Rectal smooth muscle tissue (tissue), 1 donor: ENCODE measurements around the gene PER1.
A peak's percentile ranks its signal among the peaks of the same experiment; 100 is the strongest.

Source experiments
- H3K27ac ChIP-seq: one replicate; pipeline ENCODE4 v1.7.0; 2013; ENCODE audit warnings: low read depth, low read length, inconsistent platforms
- H3K27me3 ChIP-seq: one replicate; pipeline ENCODE4 v1.7.0; 2013; ENCODE audit warnings: low read length; ENCODE audit not compliant: control insufficient read depth, insufficient read depth
- H3K36me3 ChIP-seq: one replicate; pipeline ENCODE4 v1.7.0; 2013; ENCODE audit warnings: low read length; ENCODE audit not compliant: control insufficient read depth, insufficient read depth
- H3K4me1 ChIP-seq: one replicate; pipeline ENCODE4 v1.7.0; 2013; ENCODE audit warnings: low read length; ENCODE audit not compliant: control insufficient read depth, insufficient read depth
- H3K4me3 ChIP-seq: one replicate; pipeline ENCODE4 v1.7.0; 2013; ENCODE audit warnings: low read length
- H3K9ac ChIP-seq: one replicate; pipeline ENCODE4 v1.7.0; 2013; ENCODE audit warnings: low read length

PER1 gene

DNA sequence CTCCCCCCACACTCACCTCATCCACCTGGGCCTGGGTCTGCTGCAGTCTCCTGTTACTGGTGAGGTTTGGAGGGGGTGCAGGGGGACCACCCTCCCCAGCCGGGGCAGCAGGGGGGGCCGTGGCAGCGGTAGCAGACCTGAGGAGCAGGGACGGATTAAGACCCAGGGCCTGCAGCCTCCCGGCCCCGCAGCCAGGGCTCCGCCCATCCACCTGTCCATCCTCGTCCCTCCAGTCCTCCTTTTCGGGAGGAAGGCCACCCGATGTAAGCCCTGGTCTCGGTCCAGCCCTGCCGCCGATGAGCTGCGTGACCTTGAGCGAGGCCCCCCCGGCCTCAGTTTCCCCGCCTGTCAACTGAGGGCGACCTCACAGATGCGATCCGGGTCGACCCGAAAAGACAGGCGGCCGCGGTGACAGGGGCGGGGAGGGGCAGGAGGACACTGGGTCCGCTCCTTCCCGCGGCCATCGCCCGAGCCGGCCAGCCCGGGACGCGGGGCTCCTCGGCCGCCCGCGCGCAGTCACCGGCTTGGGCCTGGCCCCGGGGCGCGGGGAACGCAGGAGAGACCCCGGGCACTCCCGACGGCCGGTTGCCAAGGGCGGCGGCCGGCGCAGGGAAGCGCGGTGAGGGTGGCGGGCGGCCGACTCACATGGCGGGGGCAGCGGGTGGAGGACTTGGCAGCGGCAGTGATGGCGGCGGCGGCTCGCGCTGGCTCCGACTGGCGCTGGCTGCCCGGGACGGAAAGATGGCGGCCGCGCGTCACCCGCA, 10.2 kb upstream of the PER1 start, which contains the start of gene VAMP2:
Gene VAMP2, minus strand, starts transcription at position 716 of the 764 bp plus-strand sequence. Its CDS starts 69 bp downstream, at position 647.
- Histone ChIP-seq H3K27ac (peak within 1 kb of the TSS; percentile 99), H3K4me1 (peaks cover 28% of the 10 kb centered on the region), H3K9ac (peak within 1 kb of the TSS; percentile 92), H3K27me3 (no peaks in the 10 kb centered on the region), H3K4me3 (peak within 1 kb of the TSS; percentile 79), H3K36me3 (peaks cover 11% of the 10 kb centered on the region)

DNA sequence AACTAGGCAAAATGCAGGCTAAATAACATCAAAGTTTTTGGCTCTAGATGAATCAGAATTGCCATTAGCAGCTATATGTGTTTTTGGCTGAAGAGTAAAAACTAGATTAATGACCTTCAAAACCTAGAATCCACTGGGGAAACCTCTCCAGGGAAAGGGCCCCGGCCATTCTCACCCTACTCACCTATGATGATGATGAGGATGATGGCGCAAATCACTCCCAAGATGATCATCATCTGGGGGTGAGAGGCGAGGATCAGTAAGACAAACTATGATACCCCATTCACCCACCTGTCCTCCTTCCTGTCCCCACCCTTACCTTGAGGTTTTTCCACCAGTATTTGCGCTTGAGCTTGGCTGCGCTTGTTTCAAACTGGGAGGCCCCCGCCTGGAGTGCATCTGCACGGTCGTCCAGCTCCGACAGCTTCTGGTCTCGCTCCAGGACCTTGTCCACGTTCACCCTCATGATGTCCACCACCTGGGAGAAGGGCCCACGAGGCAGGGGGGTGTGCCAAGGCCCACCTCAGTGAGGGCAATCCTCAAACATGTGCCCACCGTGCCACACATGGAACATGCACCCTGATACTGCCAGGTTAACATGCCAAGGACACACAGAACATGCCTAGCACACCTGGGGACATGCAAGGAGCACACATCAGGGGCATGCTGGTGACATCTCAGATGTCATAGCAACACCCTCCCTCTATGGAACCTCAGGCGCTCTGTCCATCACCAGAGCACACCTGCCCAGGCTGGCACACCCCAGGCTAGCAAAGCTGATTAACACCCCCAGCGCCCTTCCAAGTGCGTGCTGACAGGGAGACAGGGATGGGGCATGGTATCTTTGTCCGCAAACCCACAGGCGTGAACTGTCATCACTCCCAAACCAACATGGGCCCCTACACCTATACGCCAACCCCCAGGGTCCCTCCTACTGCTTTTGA, 9.4 kb upstream of the PER1 start:
- Histone ChIP-seq H3K27me3 (no peaks in the 10 kb centered on the region), H3K4me1 (peaks cover 34% of the 10 kb centered on the region), H3K4me3 (peak overlapping the region; percentile 79), H3K9ac (peak overlapping the region; percentile 92), H3K27ac (peak overlapping the region; percentile 99), H3K36me3 (peaks cover 11% of the 10 kb centered on the region)

DNA sequence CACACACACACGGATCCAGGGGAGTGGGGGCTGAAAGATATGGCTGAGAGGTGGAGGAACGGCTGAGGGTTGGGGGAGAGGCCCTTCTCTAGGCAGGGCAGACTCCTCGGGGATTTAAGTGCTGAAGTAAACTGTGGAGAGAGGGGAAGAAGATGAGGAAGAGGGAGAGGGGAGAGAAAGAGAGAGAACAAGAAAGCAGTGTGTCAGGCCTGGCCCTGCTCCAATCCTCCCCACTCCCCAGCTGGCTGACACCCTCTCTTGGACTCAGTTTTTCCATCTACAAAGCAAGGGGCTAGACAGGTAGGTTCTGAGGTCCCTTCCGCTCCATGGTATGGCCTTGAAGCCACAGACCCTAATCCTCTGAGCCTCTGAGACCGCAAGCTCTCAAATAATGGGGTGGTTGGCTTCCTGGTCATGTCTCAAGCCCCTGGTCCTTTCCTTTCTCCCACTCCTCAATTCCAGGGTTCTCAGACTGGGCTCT, 8.6 kb upstream of the PER1 start:
- peaks cover 34% of the 10 kb centered on the region for H3K4me1 ChIP-seq
- peaks cover 14% of the 10 kb centered on the region for H3K36me3 ChIP-seq
- H3K9ac ChIP-seq = no peak overlapping the region
- H3K4me3 ChIP-seq = no peak overlapping the region
- no peaks in the 10 kb centered on the region for H3K27me3 ChIP-seq
- peak overlapping the region; percentile 99 for H3K27ac ChIP-seq

DNA sequence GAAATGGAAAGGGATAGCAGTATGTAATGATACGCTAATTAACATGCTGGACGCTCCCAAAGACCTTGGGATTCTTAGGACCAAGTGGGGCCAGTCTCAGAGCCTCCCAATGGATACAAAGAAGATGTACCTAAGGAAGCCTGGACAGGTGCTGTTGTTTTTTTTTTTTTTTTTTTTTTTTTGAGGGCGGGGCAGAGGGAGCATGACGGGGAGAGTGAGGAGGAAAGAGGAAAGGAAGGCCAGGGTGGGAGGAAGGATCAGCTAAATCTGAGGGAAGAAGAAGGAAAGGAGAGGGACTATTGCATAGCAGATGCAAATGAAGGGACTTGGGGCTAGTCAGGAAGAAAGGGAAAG, 8.0 kb upstream of the PER1 start:
- no peak overlapping the region for H3K4me3 ChIP-seq
- peaks cover 14% of the 10 kb centered on the region for H3K36me3 ChIP-seq
- no peak overlapping the region for H3K9ac ChIP-seq
- peaks cover 34% of the 10 kb centered on the region for H3K4me1 ChIP-seq
- no peaks in the 10 kb centered on the region for H3K27me3 ChIP-seq
- H3K27ac ChIP-seq = no peak overlapping the region

DNA sequence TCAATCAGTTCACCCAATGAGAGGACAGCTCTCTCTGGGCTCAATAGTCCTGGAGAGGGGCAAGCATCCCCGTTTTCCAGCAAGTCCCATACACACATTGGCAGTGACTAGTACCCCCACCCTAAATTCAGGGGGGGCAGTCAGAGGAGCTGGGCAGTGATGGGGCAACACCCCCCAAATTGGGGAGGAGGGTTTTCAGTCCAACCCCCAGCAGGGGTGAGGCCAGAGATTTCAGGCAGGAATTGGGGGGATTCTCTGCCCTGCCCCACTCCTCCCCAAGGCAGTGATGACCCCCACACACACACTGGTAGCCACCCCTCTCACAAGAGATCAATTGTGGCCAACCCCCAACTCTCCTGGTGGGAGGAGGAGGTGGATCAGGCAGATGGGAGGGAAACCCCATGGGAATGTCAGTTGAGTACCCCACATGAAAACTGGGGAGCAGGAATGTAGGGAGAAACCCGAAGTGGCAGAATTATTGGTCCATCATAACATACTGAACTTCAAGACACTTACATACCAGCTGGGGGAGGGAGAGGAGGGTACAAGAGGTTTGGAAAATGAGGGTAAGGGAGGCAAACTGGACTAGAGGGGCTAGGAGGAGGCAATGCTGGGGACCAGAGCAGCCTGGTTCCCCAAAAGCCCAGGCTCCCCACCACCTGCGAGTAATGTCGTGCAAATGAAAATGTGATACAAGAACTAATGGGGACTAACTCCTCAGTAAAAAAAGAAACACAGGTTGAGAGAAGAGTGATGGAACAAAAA, 7.4 kb upstream of the PER1 start:
- H3K4me1 ChIP-seq = peaks cover 39% of the 10 kb centered on the region
- no peaks in the 10 kb centered on the region for H3K27me3 ChIP-seq
- H3K36me3 ChIP-seq = peaks cover 14% of the 10 kb centered on the region
- peak overlapping the region; percentile 98 for H3K27ac ChIP-seq
- peak overlapping the region; percentile 10 for H3K9ac ChIP-seq
- H3K4me3 ChIP-seq = no peak overlapping the region

DNA sequence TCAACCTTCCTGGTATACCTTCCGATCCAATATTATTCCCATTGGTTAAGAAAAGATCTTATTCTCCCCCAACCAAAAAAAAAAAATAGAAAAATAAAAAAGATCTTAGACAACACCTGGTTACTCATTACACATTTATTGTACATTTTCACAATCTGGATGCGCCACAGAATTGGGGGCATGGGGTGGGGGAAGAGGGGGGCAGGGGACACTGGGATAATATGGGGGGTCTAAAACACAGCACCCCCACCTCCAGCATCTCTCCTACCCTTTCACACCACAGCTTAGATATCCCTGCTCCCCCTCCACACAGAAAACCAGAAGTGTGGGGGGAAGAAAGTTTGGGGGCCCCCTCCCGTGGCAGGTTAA, 6.8 kb upstream of the PER1 start:
- Histone ChIP-seq H3K4me3 (no peak overlapping the region), H3K27me3 (no peaks in the 10 kb centered on the region), H3K4me1 (peaks cover 38% of the 10 kb centered on the region), H3K9ac (no peak overlapping the region), H3K36me3 (peaks cover 14% of the 10 kb centered on the region), H3K27ac (peak overlapping the region; percentile 98)

DNA sequence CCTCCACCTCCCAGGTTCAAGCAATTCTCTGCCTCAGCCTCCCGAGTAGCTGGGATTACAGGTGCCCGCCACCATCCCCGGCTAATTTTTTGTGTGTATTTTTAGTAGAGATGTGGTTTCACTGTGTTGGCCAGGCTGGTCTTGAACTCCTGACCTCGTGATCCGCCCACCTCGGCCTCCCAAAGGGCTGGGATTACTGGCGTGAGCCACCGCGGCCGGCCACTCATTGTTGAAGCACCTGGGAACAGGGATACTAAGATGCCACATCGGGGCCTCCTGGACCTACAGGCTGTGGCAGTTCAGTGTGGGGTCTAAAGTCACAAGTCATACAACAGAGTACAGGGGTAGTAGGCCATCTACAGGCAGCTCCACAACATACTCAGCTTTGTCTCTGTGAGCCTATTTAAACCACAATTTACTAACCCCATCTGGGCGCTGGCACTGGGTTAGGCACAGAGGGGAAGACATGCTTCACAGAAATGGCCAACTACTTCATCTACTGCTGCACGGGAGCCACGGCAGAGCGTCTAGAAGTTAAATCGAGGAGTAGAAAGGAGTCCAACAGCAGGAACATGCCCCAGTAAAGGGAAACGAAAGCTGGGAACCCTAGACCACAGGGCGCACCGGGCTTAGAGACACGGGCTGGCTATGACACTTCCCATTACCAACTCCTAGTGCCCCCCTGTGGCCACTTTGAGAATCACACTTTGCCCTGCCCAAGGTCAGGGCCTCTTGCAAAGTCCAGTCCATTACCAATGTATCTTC, 6.2 kb upstream of the PER1 start:
- H3K27ac ChIP-seq = peak overlapping the region; percentile 98
- H3K4me3 ChIP-seq = peak overlapping the region; percentile 7
- H3K27me3 ChIP-seq = no peaks in the 10 kb centered on the region
- H3K36me3 ChIP-seq = peaks cover 14% of the 10 kb centered on the region
- peaks cover 34% of the 10 kb centered on the region for H3K4me1 ChIP-seq
- H3K9ac ChIP-seq = peak overlapping the region; percentile 1

DNA sequence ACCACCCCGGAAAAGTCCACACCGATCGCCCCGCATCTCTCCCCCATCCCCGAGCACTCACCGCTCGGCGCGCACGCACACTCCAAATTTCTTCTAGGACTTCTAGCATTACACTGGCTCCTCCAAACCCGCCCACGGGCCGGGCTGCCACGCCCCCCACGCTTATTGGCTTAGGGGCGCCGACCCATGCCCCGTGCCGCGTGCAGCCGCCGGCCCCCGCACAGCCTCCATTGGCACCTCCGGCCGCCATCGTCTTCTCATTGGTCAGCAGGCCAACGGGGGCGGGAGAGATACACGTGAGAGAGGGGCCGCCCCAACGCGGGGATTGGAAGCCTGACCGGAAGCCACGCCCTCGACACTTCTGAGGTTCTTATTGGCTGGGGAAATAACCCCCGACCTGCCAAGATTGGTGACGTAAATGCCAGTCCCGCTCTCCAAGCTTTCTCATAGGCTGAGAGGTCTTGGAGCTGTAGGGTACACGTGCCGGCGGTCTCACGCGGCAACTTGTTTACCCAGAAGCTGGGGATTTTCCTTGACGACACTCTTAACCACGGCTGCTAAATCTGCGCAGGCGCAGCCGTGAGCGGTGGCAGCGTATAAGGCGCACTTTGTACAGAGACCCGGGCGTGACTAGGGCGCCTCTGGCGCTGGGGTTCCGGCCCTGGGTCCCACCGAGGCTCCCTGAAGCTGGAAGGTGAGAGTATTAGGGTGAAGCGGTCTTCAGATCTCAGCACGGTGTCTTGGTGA, 4.2 kb upstream of the PER1 start:
- H3K27me3 ChIP-seq = no peaks in the 10 kb centered on the region
- H3K4me3 ChIP-seq = peak overlapping the region; percentile 100
- peaks cover 14% of the 10 kb centered on the region for H3K36me3 ChIP-seq
- peak overlapping the region; percentile 99 for H3K27ac ChIP-seq
- peaks cover 35% of the 10 kb centered on the region for H3K4me1 ChIP-seq
- H3K9ac ChIP-seq = peak overlapping the region; percentile 100

DNA sequence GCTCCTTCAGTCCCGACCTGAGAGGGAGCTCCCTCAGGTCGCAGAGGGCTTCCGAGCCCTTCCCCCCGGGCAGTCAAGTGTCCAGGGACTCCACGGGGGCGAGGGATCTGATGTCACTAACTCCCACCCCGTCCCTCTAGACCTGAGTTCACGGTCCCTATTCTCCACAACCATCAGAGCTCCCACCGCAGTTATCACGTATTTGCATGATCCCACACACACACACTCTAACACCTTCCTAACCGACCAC, 3.7 kb upstream of the PER1 start:
- Histone ChIP-seq H3K27ac (peak overlapping the region; percentile 99), H3K4me3 (peak overlapping the region; percentile 100), H3K27me3 (no peaks in the 10 kb centered on the region), H3K4me1 (peaks cover 31% of the 10 kb centered on the region), H3K36me3 (peaks cover 12% of the 10 kb centered on the region), H3K9ac (peak overlapping the region; percentile 100)

DNA sequence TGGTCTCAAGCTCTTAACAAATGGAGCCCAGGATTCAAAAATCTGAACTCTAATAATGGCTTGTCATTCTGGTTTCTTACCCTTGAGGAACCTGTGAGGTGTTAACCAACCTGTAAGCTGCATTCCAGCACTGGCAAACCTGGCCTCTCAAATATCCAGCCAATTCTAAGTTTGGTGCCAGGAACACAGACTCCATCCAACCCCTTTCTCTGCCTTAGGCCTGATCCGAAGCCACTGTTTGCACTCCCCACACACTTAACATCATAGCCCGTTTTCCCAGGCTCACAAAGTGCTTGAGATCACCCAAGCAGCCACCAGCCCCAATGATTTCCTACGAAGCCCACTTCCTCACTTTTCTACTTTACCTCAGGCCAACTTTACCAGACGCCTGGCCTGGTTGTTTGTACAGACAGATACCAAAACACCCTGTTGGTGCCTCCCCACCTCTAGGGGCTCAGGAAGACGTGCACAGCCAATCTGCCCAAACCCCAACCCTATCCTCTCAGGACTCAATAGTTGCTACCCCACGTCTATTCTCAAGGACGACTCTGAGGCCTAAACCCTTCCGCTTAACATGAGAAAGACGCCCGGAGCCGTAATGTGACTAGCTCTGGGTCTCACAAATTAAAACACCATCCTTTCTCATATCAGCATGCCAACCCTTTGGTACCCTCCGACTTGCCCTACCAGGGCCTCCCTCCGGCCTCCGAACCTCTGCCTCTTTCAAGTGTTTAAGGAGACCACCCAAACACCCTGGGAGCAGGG, 3.2 kb upstream of the PER1 start:
- H3K36me3 ChIP-seq = peaks cover 10% of the 10 kb centered on the region
- H3K4me1 ChIP-seq = peaks cover 33% of the 10 kb centered on the region
- no peaks in the 10 kb centered on the region for H3K27me3 ChIP-seq
- H3K4me3 ChIP-seq = peak overlapping the region; percentile 100
- H3K9ac ChIP-seq = peak overlapping the region; percentile 100
- peak overlapping the region; percentile 99 for H3K27ac ChIP-seq
